HG03378 (cell line): Measurements from ENCODE around the gene JAZF1.
"Not testable (repeated sequence)": the region's sequence is repeated elsewhere in the genome, so short reads cannot be mapped to it uniquely, and the experiment has no call there.

Source experiments
- ATAC-seq: cut with Tn5 transposase; IDR thresholded peaks from one replicate; pipeline ENCODE4 v1.9.1; 2021; ENCODE audit warnings: mild to moderate bottlenecking, moderate library complexity; ENCODE audit not compliant: unreplicated experiment

The JAZF1 gene

GRCh38 chr7:28018446-28018845, 162.1 kb downstream of the JAZF1 start:
- ATAC-seq = no peak

GRCh38 chr7:28018020-28018419, 162.6 kb downstream of the JAZF1 start:
- ATAC-seq = no peak

DNA sequence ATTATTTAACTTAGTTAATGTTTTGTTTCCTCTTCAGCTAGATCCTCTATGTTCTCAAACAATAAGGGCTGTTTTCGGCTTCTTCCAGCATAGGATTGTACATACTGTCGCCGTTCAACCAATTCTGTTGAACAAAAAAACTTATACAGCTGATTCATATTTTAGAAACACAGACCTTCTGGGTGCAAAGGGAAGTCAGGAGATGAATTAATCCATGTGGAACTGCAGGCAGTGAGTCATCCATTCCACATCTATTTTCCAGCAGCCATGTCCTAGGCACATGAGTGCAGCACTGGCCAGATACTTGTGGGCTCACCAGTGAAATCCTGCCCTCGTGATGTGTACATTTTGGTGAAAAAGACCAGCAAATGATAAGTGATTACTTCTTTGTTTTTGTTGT, 163.2 kb downstream of the JAZF1 start:
- no peak for ATAC-seq

DNA sequence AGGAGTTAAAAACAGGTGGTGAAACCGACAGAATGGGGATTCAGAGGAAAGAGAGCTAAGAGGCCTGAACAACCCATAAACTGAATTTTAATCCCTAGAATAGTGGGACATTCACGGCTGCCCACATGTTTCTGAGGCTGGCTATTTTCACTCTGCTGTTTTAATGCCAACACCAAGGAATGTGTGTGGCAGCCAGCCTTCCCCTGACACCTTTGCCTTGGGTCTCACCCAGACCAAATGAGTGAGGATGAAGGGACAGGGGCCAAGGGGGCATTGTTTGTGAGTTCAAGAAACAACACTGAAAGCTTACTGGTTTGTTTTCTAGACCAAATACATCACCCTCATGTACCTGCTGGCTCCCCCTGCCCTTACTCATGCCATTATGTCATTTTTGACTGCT, 164.3 kb downstream of the JAZF1 start:
- ATAC-seq = no peak

- no peak for ATAC-seq
Measured at GRCh38 chr7:28015169-28015568, 165.4 kb downstream of the JAZF1 start.

GRCh38 chr7:28014340-28014739, 166.3 kb downstream of the JAZF1 start:
- ATAC-seq = not testable (repeated sequence)

DNA sequence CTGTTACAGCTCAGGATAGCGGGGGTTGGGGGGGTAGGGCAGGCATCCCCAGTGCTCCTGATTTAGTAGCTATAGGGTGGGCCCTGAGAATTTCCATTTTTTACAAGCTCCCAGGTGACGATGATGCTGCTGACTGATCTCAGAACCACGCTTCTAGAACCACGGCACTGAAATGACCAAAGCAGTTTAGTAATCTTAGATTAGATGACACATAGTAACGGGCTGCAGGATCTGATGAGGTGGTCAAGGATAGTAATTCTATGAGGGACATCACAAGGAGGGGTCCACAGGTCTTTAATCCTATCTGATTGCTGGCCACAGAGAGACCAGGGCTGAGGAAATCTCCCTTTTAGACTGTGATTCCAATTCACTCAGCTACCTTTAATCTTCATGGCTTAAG, 167.2 kb downstream of the JAZF1 start:
- ATAC-seq = no peak

GRCh38 chr7:28013019-28013418, 167.6 kb downstream of the JAZF1 start:
- no peak for ATAC-seq

- ATAC-seq = no peak
Measured at GRCh38 chr7:28008911-28009310, 171.7 kb downstream of the JAZF1 start.

GRCh38 chr7:28008171-28008570, 172.4 kb downstream of the JAZF1 start:
- ATAC-seq = no peak

GRCh38 chr7:28006491-28006890, 174.1 kb downstream of the JAZF1 start:
- no peak for ATAC-seq

- no peak for ATAC-seq
Measured at GRCh38 chr7:28005847-28006231, 174.8 kb downstream of the JAZF1 start.

DNA sequence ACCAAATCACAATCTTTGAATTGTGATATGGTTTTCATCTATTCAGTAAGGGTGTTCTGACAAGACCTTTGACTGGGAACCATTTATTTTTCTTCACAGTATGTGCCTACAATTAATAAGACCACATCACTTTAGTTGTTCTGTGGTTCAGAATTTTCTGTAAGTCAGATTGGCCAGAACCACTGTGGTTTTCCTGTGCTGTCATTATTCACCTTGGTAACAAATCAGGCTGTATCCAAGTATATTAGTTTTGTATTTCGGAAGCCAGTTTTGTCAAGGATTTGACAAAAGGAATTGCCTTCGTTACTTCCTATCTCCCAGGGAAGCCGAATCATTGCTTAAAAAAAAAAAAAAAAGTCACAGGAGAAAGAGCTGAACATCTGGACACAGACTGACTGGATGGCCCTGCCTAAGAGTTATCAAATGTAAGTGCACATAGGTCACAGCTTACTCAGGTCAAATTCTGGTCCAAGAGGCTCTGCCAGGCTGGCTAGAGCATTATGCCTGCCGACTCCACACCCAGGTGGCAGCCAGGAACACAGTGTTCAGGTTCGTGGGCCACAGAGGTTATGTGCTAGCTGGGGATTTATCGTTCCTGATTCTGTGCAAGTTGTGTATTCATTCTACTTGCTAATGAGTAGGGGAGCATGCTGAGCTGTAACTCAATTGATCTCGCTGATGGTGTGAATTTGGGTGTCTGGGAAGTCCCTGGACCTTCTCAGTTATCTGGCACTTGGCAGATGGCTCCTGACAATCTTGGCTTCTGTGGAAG, 175.3 kb downstream of the JAZF1 start:
- ATAC-seq = no peak

DNA sequence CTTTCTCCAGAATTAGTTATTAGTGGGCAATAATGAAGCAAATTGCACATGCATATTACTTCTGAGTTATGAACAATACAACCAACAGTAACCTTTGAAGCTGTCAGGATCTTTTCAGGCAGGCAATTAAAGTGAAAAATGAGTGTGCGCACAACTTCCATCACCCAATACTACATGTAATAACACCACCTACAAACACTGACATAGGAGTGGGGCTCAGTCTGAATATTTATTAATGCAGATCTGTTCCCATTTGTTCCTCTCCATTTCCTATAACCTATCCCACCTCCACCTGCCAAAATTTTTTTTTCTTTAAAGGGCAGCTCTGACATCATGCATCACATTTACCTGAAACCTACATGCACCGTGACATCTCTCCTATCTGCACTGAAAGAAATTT, 177.2 kb downstream of the JAZF1 start:
- no peak for ATAC-seq

GRCh38 chr7:28002638-28003037, 178.0 kb downstream of the JAZF1 start:
- no peak for ATAC-seq

DNA sequence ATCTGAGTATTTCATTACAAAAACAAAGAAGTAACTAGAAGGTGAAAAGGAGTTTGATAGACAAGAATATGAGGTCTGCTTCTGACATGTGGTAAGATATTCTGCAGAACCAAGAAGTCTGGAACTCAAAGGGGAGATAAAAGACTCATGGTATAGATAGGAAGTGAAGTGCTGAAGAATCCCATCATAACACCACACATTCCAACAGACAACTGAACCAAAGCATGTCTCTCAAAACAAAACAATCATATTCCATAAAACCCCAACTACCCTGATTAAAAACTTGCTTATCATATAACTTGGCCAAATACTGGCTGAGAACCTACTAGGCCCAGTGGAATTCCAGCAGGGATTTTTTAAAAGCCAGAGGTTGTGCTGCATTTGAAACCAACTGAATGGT, 178.7 kb downstream of the JAZF1 start:
- no peak for ATAC-seq

DNA sequence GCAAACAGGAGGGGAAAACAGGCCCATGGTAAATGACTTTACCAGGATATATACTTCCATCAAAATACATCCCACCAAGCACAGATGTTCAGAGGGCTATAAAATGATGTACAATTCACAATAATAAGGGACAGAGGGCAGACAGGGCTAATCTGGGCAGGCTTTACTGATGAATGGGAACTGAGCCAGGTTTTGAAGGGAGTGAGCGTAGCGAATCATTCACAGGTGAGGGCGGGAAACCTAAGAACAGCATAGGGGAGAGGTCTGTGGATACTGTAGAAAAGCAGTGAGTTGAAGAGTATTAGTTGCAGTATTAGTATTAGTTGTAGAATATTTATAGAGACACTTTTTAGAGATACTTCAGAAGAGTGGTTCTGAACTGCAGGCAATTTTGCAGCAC, 180.8 kb downstream of the JAZF1 start:
- ATAC-seq = no peak

GRCh38 chr7:27998382-27998781, 182.2 kb downstream of the JAZF1 start:
- ATAC-seq = no peak

DNA sequence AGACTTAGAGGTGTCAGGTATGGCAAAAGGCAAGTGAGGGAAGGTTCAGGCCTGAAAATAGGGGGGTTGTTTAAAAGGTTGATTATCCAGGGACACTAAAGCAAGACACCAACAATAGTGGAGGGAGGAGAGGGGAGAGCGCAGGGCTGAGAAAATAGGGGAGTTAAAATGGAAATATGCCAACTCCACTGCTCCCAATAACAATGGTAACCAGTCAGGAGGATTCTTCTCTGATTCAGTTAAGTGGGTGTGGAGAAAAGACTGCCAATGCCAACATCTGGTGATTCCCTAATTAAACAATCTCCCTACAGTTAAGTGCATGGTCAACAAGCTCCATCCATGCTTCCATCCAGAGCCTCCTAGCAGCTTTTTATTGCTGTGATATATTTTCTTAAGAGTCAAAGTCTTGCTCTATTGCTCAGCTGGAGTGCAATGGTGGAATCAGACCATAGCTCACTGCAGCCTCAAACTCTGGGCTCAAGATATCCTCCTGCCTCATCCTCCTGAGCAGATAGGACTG, 183.3 kb downstream of the JAZF1 start:
- ATAC-seq = no peak

GRCh38 chr7:27996141-27996540, 184.5 kb downstream of the JAZF1 start:
- no peak for ATAC-seq

DNA sequence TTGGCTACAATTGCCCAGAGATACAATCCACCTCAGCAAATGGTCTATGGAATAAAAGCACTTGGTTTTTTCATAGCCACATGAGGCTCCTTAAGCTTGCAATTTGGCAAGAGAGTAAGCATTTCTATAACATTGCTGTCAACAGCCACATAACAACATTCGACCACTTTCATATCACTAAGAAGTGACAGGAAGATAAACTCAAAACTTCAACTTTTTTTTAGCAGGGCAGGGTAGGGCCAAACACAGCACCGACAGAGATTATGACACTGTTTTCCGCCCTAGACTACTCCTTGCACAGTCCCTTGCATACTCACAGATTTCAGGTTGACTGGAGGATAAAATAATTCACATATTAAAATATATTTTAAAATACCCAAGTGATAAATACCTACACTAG, 185.4 kb downstream of the JAZF1 start:
- ATAC-seq = no peak

DNA sequence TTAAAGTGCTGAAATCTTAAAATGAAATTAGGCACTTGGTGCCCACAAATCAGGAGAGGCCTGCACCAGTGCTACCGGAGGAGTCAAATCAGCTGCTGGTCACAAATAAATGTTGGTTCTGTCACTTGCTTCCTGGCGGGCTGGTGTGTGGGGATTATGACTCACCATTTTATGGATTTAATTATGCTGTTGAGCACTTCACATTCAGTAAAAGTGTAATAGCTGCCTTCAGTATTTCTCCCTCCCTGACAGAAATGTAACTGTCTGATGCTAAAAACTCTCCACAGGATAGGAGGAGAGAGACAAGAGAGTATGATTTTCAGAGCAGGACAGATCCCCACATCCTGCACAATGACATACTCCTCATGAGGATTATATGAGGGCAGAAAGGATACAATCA, 186.0 kb downstream of the JAZF1 start:
- no peak for ATAC-seq
